ENCODE data around the gene POLR3B.

Gene POLR3B

DNA sequence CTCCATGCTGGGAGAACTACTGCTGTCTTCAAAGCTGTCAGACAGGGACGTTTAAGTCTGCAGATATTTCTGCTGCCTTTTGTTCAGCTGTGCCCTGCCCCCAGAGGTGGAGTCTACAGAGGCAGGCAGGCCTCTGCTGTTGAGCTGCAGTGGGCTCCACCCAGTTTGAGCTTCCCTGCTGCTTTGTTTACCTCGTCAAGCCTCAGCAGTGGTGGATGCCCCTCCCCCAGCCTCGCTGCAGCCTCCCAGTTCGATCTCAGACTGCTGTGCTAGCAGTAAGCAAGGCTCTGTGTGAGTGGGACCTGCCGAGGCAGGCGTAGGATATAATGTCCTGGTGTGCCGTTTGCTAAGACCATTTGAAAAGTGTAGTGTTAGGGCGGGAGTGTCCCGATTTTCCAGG, 193.9 kb downstream of the POLR3B start:
- no peak for DNase-seq (ENCODE audit: low read depth in 2 of 2, low spot score in 1 of 2)

- DNase-seq (ENCODE audit: low read depth in 2 of 2, low spot score in 1 of 2) = no peak
These were observed 194.7 kb downstream of the POLR3B start for GRCh38 chr12:106552228-106552627.
